ENCODE results near the gene PLAAT3. TPM values are rescaled to one million over a fixed set of nuclear protein-coding genes. Genes with fewer than 3 reads are reported as not detected.

PLAAT3 gene
- polyA plus RNA-seq, 2 of the 4 experiments (the other 2 are of a cell fraction) = 39.5 to 65.2 TPM

DNA sequence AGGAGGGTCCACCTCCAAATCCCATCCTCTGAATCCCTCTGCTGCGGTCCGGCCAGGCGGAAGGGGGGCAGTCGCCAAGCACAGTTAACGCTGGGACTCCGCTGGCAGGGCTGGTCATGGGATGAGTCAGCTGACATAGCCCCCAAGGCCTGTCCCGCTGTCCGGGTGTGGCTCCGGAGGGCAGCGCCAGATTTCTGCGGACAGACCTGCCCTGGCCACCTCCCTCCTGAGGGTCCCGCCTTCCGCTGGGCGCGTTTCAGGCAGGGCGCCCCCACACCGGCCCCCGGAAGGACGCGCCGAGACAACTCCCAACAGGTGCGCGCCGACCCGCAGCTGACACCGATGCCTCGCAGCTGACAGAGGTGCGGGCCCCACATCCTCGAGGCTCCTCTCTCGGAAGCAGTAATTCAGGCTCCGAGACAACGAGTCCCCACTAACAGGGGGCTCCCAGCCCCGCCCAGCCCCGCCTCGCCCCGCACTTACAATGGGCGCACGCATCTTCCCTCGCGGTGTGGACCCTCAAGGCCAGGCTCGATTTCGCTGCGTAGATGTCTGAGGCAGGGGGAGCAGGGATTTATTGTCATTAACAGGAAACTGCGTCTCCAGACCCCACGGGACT is 607 bp downstream of the PLAAT3 start:
- H3K4me1 ChIP-seq = peaks cover 34% of the 10 kb centered on the region
- peak overlapping the region; percentile 71 for H3K4me3 ChIP-seq
- ATAC-seq (peak; percentile 64 to 73), DNase-seq (ENCODE audit: low read depth in 1 of 2, low spot score in 1 of 2) (peak; percentile 36 to 42), FAIRE-seq (no peak)
- peak overlapping the region; percentile 88 for H3K4me2 ChIP-seq
- TF ChIP-seq RCOR1 (IDR thresholded peaks at IDR 0.05; ENCODE audit: low read depth, low read length) (no peak), NR3C1 (IDR thresholded peaks at IDR 0.05) (no peak)
- TF ChIP-seq, protein P1, sequence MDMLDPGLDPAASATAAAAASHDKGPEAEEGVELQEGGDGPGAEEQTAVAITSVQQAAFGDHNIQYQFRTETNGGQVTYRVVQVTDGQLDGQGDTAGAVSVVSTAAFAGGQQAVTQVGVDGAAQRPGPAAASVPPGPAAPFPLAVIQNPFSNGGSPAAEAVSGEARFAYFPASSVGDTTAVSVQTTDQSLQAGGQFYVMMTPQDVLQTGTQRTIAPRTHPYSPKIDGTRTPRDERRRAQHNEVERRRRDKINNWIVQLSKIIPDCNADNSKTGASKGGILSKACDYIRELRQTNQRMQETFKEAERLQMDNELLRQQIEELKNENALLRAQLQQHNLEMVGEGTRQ (IDR thresholded peaks at IDR 0.05) = peak; percentile 77
- TF ChIP-seq, protein P2, sequence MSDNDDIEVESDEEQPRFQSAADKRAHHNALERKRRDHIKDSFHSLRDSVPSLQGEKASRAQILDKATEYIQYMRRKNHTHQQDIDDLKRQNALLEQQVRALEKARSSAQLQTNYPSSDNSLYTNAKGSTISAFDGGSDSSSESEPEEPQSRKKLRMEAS (IDR thresholded peaks at IDR 0.05) = peak; percentile 24; the same call in 1 of the 2 replicates
- no peaks in the 10 kb centered on the region for H3K9me3 ChIP-seq
- WGBS (ENCODE audit: missing lambda C conversion rate) = 6% methylated on average over 11 of the region's 45 CpGs
- H3K27ac ChIP-seq = peak overlapping the region; percentile 71 to 92
- ChIA-PET CTCF (interaction anchor here (0.6 to 1.6 kb wide), 3 partner anchors 25 to 136 kb away, joined by 3 read pairs; no protein-coding TSS in a partner anchor), POLR2A (no interaction called here)

DNA sequence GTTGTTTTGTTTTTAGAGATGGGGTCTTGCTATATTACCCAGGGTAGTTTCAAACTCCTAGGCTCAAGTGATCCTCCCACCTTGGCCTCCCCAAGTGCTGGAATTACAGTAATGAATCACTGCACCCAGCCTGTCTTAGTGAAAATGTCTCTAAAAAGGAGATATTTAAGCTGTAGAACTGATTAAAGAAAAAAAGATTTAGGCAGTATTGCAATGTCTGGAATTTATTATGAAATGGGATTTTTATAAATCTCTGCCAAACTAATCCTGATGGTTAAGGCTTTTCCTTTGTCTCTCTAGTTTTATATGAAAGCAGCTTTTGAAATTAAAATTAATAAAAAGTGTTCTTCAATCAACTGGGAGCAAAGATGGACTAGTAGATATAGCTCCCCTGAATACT is 2.1 kb downstream of the PLAAT3 start:
- Histone ChIP-seq H3K4me3 (no peak overlapping the region), H3K4me2 (no peak overlapping the region; the same call in 2 of the 3 replicates)
- FAIRE-seq = no peak

DNA sequence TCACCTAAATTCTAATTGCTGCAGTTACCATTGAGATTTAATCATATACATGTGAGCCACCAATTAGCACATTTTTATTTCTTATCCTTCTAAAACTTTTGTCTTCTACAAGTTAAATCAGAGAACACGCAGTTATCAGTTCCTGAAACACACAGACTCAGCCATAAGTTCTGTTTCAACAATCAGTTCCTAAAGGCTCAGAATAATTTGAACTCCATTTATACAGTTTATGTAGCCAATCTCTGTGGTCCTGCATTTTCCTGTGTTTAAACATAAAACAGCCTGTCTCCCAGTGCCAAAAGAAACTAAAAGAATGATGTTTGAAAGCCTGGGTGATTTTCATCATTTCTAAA is 2.9 kb downstream of the PLAAT3 start:
- ChIA-PET POLR2A (no interaction called here), CTCF (no interaction called here)
- 86% methylated on average over 1 of the region's 1 CpG for WGBS (ENCODE audit: missing lambda C conversion rate)
- Histone ChIP-seq H3K27ac (no peak overlapping the region), H3K4me3 (no peak overlapping the region), H3K9me3 (no peaks in the 10 kb centered on the region), H3K4me2 (no peak overlapping the region), H3K4me1 (peaks cover 35% of the 10 kb centered on the region)
- no peak for DNase-seq (ENCODE audit: low read depth in 1 of 2, low spot score in 1 of 2)
- FAIRE-seq = no peak
- ATAC-seq = no peak
- no peak for TF ChIP-seq PHF8 (IDR thresholded peaks at IDR 0.05; ENCODE audit: borderline replicate concordance, low read depth)
- TF ChIP-seq MYC (IDR thresholded peaks at IDR 0.05; ENCODE audit: borderline replicate concordance, low read length) = no peak
- TF ChIP-seq, protein P3, sequence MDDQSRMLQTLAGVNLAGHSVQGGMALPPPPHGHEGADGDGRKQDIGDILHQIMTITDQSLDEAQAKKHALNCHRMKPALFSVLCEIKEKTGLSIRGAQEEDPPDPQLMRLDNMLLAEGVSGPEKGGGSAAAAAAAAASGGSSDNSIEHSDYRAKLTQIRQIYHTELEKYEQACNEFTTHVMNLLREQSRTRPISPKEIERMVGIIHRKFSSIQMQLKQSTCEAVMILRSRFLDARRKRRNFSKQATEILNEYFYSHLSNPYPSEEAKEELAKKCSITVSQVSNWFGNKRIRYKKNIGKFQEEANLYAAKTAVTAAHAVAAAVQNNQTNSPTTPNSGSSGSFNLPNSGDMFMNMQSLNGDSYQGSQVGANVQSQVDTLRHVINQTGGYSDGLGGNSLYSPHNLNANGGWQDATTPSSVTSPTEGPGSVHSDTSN (IDR thresholded peaks at IDR 0.05) = no peak
- TF ChIP-seq CHD2 (IDR thresholded peaks at IDR 0.05; ENCODE audit: low read length, partially characterized antibody) = no peak
- TF ChIP-seq, protein P4, sequence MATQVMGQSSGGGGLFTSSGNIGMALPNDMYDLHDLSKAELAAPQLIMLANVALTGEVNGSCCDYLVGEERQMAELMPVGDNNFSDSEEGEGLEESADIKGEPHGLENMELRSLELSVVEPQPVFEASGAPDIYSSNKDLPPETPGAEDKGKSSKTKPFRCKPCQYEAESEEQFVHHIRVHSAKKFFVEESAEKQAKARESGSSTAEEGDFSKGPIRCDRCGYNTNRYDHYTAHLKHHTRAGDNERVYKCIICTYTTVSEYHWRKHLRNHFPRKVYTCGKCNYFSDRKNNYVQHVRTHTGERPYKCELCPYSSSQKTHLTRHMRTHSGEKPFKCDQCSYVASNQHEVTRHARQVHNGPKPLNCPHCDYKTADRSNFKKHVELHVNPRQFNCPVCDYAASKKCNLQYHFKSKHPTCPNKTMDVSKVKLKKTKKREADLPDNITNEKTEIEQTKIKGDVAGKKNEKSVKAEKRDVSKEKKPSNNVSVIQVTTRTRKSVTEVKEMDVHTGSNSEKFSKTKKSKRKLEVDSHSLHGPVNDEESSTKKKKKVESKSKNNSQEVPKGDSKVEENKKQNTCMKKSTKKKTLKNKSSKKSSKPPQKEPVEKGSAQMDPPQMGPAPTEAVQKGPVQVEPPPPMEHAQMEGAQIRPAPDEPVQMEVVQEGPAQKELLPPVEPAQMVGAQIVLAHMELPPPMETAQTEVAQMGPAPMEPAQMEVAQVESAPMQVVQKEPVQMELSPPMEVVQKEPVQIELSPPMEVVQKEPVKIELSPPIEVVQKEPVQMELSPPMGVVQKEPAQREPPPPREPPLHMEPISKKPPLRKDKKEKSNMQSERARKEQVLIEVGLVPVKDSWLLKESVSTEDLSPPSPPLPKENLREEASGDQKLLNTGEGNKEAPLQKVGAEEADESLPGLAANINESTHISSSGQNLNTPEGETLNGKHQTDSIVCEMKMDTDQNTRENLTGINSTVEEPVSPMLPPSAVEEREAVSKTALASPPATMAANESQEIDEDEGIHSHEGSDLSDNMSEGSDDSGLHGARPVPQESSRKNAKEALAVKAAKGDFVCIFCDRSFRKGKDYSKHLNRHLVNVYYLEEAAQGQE (IDR thresholded peaks at IDR 0.05) = no peak
- TF ChIP-seq NR3C1 (IDR thresholded peaks at IDR 0.05) = no peak
- TF ChIP-seq, protein P2 (IDR thresholded peaks at IDR 0.05) = no peak
- no peak for TF ChIP-seq NFE2L2 (conservative IDR thresholded peaks at IDR 0.05; ENCODE audit: low read length)
- TF ChIP-seq RAD21 (conservative IDR thresholded peaks at IDR 0.05 in 1 of 2, IDR thresholded peaks at IDR 0.05 in 1 of 2) = no peak
- no peak for TF ChIP-seq RCOR1 (IDR thresholded peaks at IDR 0.05; ENCODE audit: low read depth, low read length)
- no peak for TF ChIP-seq CHD4 (IDR thresholded peaks at IDR 0.05; ENCODE audit: borderline replicate concordance)
- no peak for TF ChIP-seq EHMT2 (IDR thresholded peaks at IDR 0.05; ENCODE audit: low read depth)
- no peak for TF ChIP-seq TP53 (CRISPR knock-in tag; IDR thresholded peaks at IDR 0.05)
- TF ChIP-seq MAFK (IDR thresholded peaks at IDR 0.05; ENCODE audit: partially characterized antibody) = no peak
- TF ChIP-seq, protein P5, sequence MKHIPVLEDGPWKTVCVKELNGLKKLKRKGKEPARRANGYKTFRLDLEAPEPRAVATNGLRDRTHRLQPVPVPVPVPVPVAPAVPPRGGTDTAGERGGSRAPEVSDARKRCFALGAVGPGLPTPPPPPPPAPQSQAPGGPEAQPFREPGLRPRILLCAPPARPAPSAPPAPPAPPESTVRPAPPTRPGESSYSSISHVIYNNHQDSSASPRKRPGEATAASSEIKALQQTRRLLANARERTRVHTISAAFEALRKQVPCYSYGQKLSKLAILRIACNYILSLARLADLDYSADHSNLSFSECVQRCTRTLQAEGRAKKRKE (CRISPR knock-in tag; IDR thresholded peaks at IDR 0.05; ENCODE audit: low read depth) = no peak
- TF ChIP-seq FOSB (CRISPR knock-in tag; IDR thresholded peaks at IDR 0.05) = no peak

More for the DNA sequence above, 2.1 kb downstream of the PLAAT3 start:
- no peak for ATAC-seq
- no peaks in the 10 kb centered on the region for H3K9me3 ChIP-seq
- TF ChIP-seq, protein P3 (IDR thresholded peaks at IDR 0.05) = no peak
- TF ChIP-seq EHMT2 (IDR thresholded peaks at IDR 0.05; ENCODE audit: low read depth) = no peak
- no peak for TF ChIP-seq MAZ (IDR thresholded peaks at IDR 0.05; ENCODE audit: borderline replicate concordance, low read depth, low read length)
- no peak overlapping the region for H3K27ac ChIP-seq
- POLR2A ChIA-PET = no interaction called here
- no peak for DNase-seq (ENCODE audit: low read depth in 1 of 2, low spot score in 1 of 2)
- CTCF ChIA-PET = interaction anchor here (0.7 to 1.2 kb wide), 2 partner anchors 11 to 24 kb away, joined by 3 read pairs; no protein-coding TSS in a partner anchor
- peaks cover 35% of the 10 kb centered on the region for H3K4me1 ChIP-seq

All from A549 (cell line).